HepG2 (cell line): ENCODE measurements around the gene LRSAM1. TPM values are rescaled to one million over a fixed set of nuclear protein-coding genes. Genes with fewer than 3 reads are reported as not detected.

Source experiments
- FOXJ3 ChIP-seq: sonication (generic); formaldehyde crosslinking; IDR thresholded peaks from 2 replicates; pipeline ENCODE4 v1.4.0; 2020; ENCODE audit warnings: missing genetic modification reagents, mild to moderate bottlenecking, borderline replicate concordance
- IRF1 ChIP-seq: sonication (generic); formaldehyde crosslinking; IDR thresholded peaks from 2 replicates; pipeline ENCODE4 v1.4.0; 2020; ENCODE audit warnings: low read depth, mild to moderate bottlenecking, missing genetic modification reagents
- MAFF ChIP-seq: IDR thresholded peaks from 2 replicates; pipeline ENCODE4 v1.6.1; 2011; ENCODE audit warnings: low read depth, low read length, improper control_type of control experiment
- MTF1 ChIP-seq: sonication (generic); formaldehyde crosslinking; IDR thresholded peaks from 2 replicates; pipeline ENCODE4 v1.5.0; 2020; ENCODE audit warnings: missing genetic modification reagents
- TBX2 ChIP-seq: sonication (generic); formaldehyde crosslinking; IDR thresholded peaks from 2 replicates; pipeline ENCODE4 v1.5.0; 2020; ENCODE audit warnings: missing genetic modification reagents, mild to moderate bottlenecking, borderline replicate concordance
- ZFP37 ChIP-seq: sonication (generic); formaldehyde crosslinking; IDR thresholded peaks from 2 replicates; pipeline ENCODE4 v1.4.0; 2020; ENCODE audit warnings: missing genetic modification reagents, borderline replicate concordance
- ZNF180 ChIP-seq: sonication (generic); formaldehyde crosslinking; IDR thresholded peaks from 2 replicates; pipeline ENCODE4 v1.4.0; 2020; ENCODE audit warnings: low read depth, missing genetic modification reagents, borderline replicate concordance
- ZNF670 ChIP-seq: sonication (generic); formaldehyde crosslinking; IDR thresholded peaks from 2 replicates; pipeline ENCODE4 v1.8.0; 2022; ENCODE audit warnings: mild to moderate bottlenecking, missing genetic modification reagents, borderline replicate concordance
- ZNF709 ChIP-seq: sonication (generic); formaldehyde crosslinking; IDR thresholded peaks from 2 replicates; pipeline ENCODE4 v1.5.0; 2020; ENCODE audit warnings: mild to moderate bottlenecking, missing genetic modification reagents
- polyA plus RNA-seq, 8 experiments: library from polyadenylated mRNA; depleted of rRNA in 3 of 8; stranded (reverse) in 7 of 8; unstranded in 1 of 8; fragments of >200 nt; fragmentation: Illumina TruSeq in 4 of 8; extraction: Trizol in 4 of 8; gene quantifications; 2 replicates each; pipeline versions ENCODE4 v1.2.1 to v1.2.3, GENCODE V29; 2011 to 2016; ENCODE audit warnings: low read depth in 4 of 8, missing spikeins in 1 of 8, mixed read lengths in 1 of 8; ENCODE audit not compliant: insufficient read depth in 1 of 8
- total RNA-seq, 5 experiments: library from RNA; depleted of rRNA; stranded (reverse); fragments of >200 nt; fragmentation: Illumina TruSeq; extraction: Trizol; gene quantifications; 2 replicates each; pipeline ENCODE4 v1.2.3, GENCODE V29; 2016; ENCODE audit warnings: low read depth in 1 of 5
- TF ChIP-seq, protein P1 (sequence below): sonication (generic); formaldehyde crosslinking; IDR thresholded peaks from 2 replicates; pipeline ENCODE4 v1.8.1; 2023; ENCODE audit warnings: mild to moderate bottlenecking, missing genetic modification reagents
- TF ChIP-seq, protein P2 (sequence below): sonication (generic); formaldehyde crosslinking; IDR thresholded peaks from 2 replicates; pipeline ENCODE4 v1.5.0; 2020; ENCODE audit warnings: mild to moderate bottlenecking, missing genetic modification reagents, moderate library complexity
- TF ChIP-seq, protein P3 (sequence below): sonication (generic); formaldehyde crosslinking; IDR thresholded peaks from 2 replicates; pipeline ENCODE4 v1.5.1; 2020; ENCODE audit warnings: mild to moderate bottlenecking, moderate library complexity, missing genetic modification reagents

Gene LRSAM1
- total and polyA plus RNA-seq, 2 of the 13 experiments (the other 11 are each of a cell fraction or from before 2014, with no cell fraction given), result 8.7 to 10.2 TPM

DNA sequence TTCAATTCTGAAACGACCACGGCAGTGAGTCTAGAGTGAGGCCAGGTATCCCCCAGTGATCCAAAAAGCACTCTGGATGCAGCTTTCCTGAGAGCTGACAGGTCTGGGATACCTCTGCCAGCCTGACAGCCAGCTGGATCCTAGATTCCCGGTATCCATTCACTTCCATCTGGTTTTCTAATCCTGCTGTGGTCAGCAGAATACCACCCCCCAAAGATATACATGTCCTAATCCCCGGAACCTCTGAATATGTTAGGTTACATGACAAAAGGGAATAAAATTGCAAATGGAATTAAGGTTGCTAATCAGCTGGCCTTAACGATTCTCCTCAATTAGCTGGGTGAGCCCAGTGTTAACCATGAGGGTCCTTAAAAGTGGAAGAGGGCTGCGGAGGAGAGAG, 28.5 kb upstream of the LRSAM1 start (continued):
- TF ChIP-seq, protein P1, sequence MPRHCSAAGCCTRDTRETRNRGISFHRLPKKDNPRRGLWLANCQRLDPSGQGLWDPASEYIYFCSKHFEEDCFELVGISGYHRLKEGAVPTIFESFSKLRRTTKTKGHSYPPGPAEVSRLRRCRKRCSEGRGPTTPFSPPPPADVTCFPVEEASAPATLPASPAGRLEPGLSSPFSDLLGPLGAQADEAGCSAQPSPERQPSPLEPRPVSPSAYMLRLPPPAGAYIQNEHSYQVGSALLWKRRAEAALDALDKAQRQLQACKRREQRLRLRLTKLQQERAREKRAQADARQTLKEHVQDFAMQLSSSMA (CRISPR knock-in tag), result no peak
- TF ChIP-seq IRF1 (CRISPR knock-in tag), result no peak
- no peak for TF ChIP-seq ZNF180
- peak; percentile 89 for TF ChIP-seq MAFF
- TF ChIP-seq, protein P2, sequence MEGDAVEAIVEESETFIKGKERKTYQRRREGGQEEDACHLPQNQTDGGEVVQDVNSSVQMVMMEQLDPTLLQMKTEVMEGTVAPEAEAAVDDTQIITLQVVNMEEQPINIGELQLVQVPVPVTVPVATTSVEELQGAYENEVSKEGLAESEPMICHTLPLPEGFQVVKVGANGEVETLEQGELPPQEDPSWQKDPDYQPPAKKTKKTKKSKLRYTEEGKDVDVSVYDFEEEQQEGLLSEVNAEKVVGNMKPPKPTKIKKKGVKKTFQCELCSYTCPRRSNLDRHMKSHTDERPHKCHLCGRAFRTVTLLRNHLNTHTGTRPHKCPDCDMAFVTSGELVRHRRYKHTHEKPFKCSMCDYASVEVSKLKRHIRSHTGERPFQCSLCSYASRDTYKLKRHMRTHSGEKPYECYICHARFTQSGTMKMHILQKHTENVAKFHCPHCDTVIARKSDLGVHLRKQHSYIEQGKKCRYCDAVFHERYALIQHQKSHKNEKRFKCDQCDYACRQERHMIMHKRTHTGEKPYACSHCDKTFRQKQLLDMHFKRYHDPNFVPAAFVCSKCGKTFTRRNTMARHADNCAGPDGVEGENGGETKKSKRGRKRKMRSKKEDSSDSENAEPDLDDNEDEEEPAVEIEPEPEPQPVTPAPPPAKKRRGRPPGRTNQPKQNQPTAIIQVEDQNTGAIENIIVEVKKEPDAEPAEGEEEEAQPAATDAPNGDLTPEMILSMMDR (CRISPR knock-in tag), result no peak
- no peak for TF ChIP-seq ZFP37
- no peak for TF ChIP-seq MTF1 (CRISPR knock-in tag)
- TF ChIP-seq TBX2 (CRISPR knock-in tag), result no peak
- no peak for TF ChIP-seq FOXJ3 (CRISPR knock-in tag)
- no peak for TF ChIP-seq ZNF670 (CRISPR knock-in tag)
- TF ChIP-seq ZNF709 (CRISPR knock-in tag), result no peak
- TF ChIP-seq, protein P3, sequence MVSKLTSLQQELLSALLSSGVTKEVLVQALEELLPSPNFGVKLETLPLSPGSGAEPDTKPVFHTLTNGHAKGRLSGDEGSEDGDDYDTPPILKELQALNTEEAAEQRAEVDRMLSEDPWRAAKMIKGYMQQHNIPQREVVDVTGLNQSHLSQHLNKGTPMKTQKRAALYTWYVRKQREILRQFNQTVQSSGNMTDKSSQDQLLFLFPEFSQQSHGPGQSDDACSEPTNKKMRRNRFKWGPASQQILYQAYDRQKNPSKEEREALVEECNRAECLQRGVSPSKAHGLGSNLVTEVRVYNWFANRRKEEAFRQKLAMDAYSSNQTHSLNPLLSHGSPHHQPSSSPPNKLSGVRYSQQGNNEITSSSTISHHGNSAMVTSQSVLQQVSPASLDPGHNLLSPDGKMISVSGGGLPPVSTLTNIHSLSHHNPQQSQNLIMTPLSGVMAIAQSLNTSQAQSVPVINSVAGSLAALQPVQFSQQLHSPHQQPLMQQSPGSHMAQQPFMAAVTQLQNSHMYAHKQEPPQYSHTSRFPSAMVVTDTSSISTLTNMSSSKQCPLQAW (CRISPR knock-in tag), result peak; percentile 59; the same call in 1 of the 2 replicates
